WERI-Rb-1 (cell line): ENCODE data around the gene NMRK2.

ENCODE experiments used
- DNase-seq: peaks from one replicate; pipeline ENCODE4 v3.0.0-alpha.2; 2020
- H3K27ac ChIP-seq: fragments of 250-450 bp; sonication (Bioruptor Pico); 2 replicates; pipeline ENCODE4 v1.5.1; 2020; ENCODE audit warnings: mild to moderate bottlenecking, moderate library complexity
- H3K27me3 ChIP-seq: fragments of 250-450 bp; sonication (Bioruptor Pico); 2 replicates; pipeline ENCODE4 v1.5.1; 2021; ENCODE audit warnings: mild to moderate bottlenecking, low read depth, moderate library complexity; ENCODE audit not compliant: insufficient read depth, severe bottlenecking
- H3K36me3 ChIP-seq: fragments of 250-450 bp; sonication (Bioruptor Pico); 2 replicates; pipeline ENCODE4 v1.5.1; 2020; ENCODE audit warnings: mild to moderate bottlenecking, moderate library complexity
- H3K4me3 ChIP-seq: 2 replicates; pipeline ENCODE4 v1.5.1; 2011; ENCODE audit warnings: low read depth, mild to moderate bottlenecking, control low read depth, low read length
- H3K9me3 ChIP-seq: fragments of 250-450 bp; sonication (Bioruptor Pico); 2 replicates; pipeline ENCODE4 v1.5.1; 2021; ENCODE audit warnings: mild to moderate bottlenecking, moderate library complexity; ENCODE audit not compliant: severe bottlenecking
- TF ChIP-seq, protein P1 (sequence below): IDR thresholded peaks from 2 replicates; pipeline ENCODE4 v1.5.1; 2011; ENCODE audit warnings: low read depth, mild to moderate bottlenecking, control low read depth, inconsistent platforms, low read length

NMRK2 gene

GRCh38 chr19:3984908-3985642 is 52.2 kb downstream of the NMRK2 start, which contains the start of gene EEF2:
TSS of gene EEF2 (minus strand) at chr19:3985463. CDS start at chr19:3985380, 83 bp downstream.
- peaks cover 51% of the 10 kb centered on the region for H3K36me3 ChIP-seq
- DNase-seq: peak; percentile 87
- no peaks in the 10 kb centered on the region for H3K27me3 ChIP-seq
- H3K9me3 ChIP-seq: no peaks in the 10 kb centered on the region
- H3K27ac ChIP-seq: peak within 1 kb of the TSS; percentile 95
- peak within 1 kb of the TSS; percentile 98 for H3K4me3 ChIP-seq
- TF ChIP-seq, protein P1, sequence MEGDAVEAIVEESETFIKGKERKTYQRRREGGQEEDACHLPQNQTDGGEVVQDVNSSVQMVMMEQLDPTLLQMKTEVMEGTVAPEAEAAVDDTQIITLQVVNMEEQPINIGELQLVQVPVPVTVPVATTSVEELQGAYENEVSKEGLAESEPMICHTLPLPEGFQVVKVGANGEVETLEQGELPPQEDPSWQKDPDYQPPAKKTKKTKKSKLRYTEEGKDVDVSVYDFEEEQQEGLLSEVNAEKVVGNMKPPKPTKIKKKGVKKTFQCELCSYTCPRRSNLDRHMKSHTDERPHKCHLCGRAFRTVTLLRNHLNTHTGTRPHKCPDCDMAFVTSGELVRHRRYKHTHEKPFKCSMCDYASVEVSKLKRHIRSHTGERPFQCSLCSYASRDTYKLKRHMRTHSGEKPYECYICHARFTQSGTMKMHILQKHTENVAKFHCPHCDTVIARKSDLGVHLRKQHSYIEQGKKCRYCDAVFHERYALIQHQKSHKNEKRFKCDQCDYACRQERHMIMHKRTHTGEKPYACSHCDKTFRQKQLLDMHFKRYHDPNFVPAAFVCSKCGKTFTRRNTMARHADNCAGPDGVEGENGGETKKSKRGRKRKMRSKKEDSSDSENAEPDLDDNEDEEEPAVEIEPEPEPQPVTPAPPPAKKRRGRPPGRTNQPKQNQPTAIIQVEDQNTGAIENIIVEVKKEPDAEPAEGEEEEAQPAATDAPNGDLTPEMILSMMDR: no peak

GRCh38 chr19:3985643-3986259 is 52.9 kb downstream of the NMRK2 start:
- Histone ChIP-seq H3K36me3 (peaks cover 44% of the 10 kb centered on the region), H3K27me3 (no peaks in the 10 kb centered on the region), H3K27ac (peak overlapping the region; percentile 95), H3K9me3 (no peaks in the 10 kb centered on the region), H3K4me3 (peak overlapping the region; percentile 98)
- TF ChIP-seq, protein P1: no peak
- DNase-seq: no peak

DNA sequence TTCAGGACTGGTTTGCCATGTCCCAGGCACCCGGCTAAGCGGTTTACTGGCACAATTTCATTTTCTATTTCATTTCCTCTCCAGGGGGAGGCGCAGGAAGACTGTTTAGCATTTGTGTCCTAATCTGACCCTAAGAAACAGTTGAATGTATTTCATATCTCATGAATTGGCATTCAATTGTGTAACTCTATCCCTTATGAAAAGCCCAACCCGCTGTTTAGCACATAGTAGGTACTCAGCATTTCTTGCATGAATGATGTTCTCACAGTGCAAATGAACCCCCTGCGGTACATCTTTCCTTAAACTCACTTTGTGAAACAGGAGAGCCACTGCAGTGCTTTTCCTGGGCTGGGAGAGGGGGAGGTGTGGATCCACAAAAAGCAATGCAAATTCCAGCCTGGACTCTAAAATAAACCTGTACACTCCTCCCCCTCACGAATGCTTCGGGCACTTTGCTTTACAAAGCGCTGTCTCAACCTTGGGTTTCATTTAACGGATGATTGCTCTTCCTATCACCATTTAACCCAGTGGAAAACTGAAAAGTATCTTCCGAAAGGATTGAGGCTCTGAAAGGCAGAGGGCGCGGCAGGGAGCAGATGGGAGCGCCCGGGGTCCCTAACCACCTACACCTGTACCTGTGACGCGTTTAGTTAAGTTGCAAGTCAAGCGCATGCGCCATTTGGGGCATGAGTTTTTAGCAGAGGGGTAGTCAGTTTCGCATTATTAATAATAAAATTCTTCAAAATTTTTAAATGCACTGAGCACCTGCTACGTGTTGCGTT is 53.6 kb downstream of the NMRK2 start:
- Histone ChIP-seq H3K9me3 (no peaks in the 10 kb centered on the region), H3K4me3 (peak overlapping the region; percentile 98), H3K27me3 (no peaks in the 10 kb centered on the region), H3K27ac (peak overlapping the region; percentile 16), H3K36me3 (peaks cover 37% of the 10 kb centered on the region)
- TF ChIP-seq, protein P1: peak; percentile 45
- DNase-seq: peak; percentile 73

DNA sequence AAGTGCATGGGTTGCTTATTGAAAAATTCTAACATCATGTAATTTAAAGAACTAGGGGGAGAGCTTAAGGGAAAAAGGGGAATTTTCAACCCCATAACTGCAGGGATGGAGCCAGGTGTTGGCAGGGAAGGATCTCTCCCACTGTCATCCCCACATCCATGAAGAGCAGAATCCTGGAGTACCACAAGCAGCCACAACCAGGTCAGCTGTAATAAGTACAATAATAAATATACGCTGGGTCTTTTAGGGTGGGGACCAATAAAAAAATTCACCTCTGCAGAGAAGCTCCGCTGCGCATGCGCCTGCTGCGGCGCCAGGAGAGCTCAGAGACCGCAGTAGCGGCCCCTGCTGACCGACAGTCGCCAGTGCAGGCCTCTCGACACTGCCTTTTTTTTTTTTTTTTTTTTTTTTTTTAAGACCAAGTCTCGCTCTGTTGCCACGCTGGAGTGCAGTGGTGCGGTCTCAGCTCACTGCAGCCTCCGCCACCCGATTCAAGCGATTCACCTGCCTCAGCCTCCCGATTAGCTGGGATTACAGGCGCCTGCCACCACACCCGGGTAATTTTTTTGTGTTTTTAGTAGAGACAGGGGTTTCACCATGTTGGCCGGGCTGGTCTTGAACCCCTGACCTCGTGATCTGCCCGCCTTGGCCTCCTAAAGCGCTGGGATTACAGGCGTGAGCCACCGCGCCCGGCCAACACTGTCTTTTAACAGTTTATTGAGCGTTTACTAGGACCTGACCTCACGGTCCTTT is 54.9 kb downstream of the NMRK2 start:
- no peaks in the 10 kb centered on the region for H3K9me3 ChIP-seq
- peaks cover 24% of the 10 kb centered on the region for H3K36me3 ChIP-seq

DNA sequence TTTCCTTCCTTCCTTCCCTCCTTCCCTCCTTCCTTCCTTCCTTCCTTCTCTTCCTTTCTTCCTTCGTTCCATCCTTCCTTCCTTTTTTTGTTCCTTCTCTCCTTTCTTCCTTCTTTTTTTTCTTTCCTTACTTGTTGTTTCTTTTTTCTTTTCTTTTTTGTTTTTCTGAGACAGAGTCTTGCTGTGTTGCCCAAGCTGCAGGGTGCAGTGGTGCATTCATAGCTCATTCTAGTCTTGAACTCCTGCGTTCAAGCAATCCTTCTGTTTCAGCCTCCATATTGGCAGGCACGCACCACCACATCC is 57.9 kb downstream of the NMRK2 start:
- no peak for DNase-seq
- no peaks in the 10 kb centered on the region for H3K9me3 ChIP-seq
- no peak overlapping the region for H3K27ac ChIP-seq
- TF ChIP-seq, protein P1: no peak
- no peaks in the 10 kb centered on the region for H3K36me3 ChIP-seq
- H3K4me3 ChIP-seq: no peak overlapping the region
- no peaks in the 10 kb centered on the region for H3K27me3 ChIP-seq

More for the DNA sequence above, 54.9 kb downstream of the NMRK2 start:
- Histone ChIP-seq H3K4me3 (peak overlapping the region; percentile 98), H3K27ac (peak overlapping the region; percentile 59; the same call in 1 of the 2 replicates), H3K27me3 (no peaks in the 10 kb centered on the region)
- DNase-seq: peak; percentile 82
- TF ChIP-seq, protein P1: peak; percentile 82
